GM19351 (cell line): ENCODE measurements around the gene PROSER2.

ENCODE experiments used
- ATAC-seq: cut with Tn5 transposase; IDR thresholded peaks from one replicate; pipeline ENCODE4 v1.9.1; 2021; ENCODE audit warnings: mild to moderate bottlenecking, moderate library complexity; ENCODE audit not compliant: unreplicated experiment

Gene PROSER2

GRCh38 chr10:11823122-11823988, at the start of gene PROSER2:
TSS of gene PROSER2 (plus strand) at chr10:11823356. CDS start at chr10:11852078, 28,722 bp downstream.
- ATAC-seq, result peak; percentile 57

GRCh38 chr10:11773761-11774441, 49.3 kb upstream of the PROSER2 start:
- ATAC-seq, result no peak

GRCh38 chr10:11775412-11775811, 47.7 kb upstream of the PROSER2 start:
- ATAC-seq, result no peak

GRCh38 chr10:11776080-11776479, 47.1 kb upstream of the PROSER2 start:
- no peak for ATAC-seq

GRCh38 chr10:11781114-11781513, 42.0 kb upstream of the PROSER2 start:
- no peak for ATAC-seq

- no peak for ATAC-seq
Observed at GRCh38 chr10:11782793-11783557, 40.2 kb upstream of the PROSER2 start.

- ATAC-seq, result no peak
Observed at GRCh38 chr10:11783558-11783865, 39.6 kb upstream of the PROSER2 start.

GRCh38 chr10:11787374-11787773, 35.8 kb upstream of the PROSER2 start:
- ATAC-seq, result no peak

- no peak for ATAC-seq
Observed at GRCh38 chr10:11787846-11788245, 35.3 kb upstream of the PROSER2 start.

GRCh38 chr10:11789306-11789705, 33.9 kb upstream of the PROSER2 start:
- no peak for ATAC-seq

GRCh38 chr10:11789956-11790355, 33.2 kb upstream of the PROSER2 start:
- no peak for ATAC-seq

GRCh38 chr10:11793762-11794479, 29.2 kb upstream of the PROSER2 start:
- ATAC-seq, result no peak

GRCh38 chr10:11794566-11794965, 28.6 kb upstream of the PROSER2 start:
- no peak for ATAC-seq

- ATAC-seq, result no peak
Observed at GRCh38 chr10:11795101-11795920, 27.8 kb upstream of the PROSER2 start.

GRCh38 chr10:11796474-11796873, 26.7 kb upstream of the PROSER2 start:
- no peak for ATAC-seq

- no peak for ATAC-seq
Observed at GRCh38 chr10:11797281-11797680, 25.9 kb upstream of the PROSER2 start.

GRCh38 chr10:11797847-11798633, 25.1 kb upstream of the PROSER2 start:
- ATAC-seq, result no peak

- ATAC-seq, result no peak
Observed at GRCh38 chr10:11798845-11799735, 24.1 kb upstream of the PROSER2 start.
